ENCODE data around the gene PGAP6.
A peak's percentile ranks its signal among the peaks of the same experiment; 100 is the strongest.
"Not testable (repeated sequence)": the region's sequence is repeated elsewhere in the genome, so short reads cannot be mapped to it uniquely, and the experiment has no call there.

PGAP6 gene

GRCh38 chr16:392450-393030 is 10.8 kb upstream of the PGAP6 start:
- no peak for DNase-seq (ENCODE audit: low read depth, low spot score)
- Histone ChIP-seq H3K27me3 (ENCODE audit: insufficient read depth, insufficient read length) (no peaks in the 10 kb centered on the region), H3K9ac (ENCODE audit: insufficient read length, low read depth) (no peak overlapping the region), H3K4me1 (ENCODE audit: insufficient read depth, insufficient read length) (peaks cover 3% of the 10 kb centered on the region), H3K4me3 (ENCODE audit: insufficient read length, low read depth) (no peak overlapping the region), H3K9me3 (ENCODE audit: insufficient read depth, low read length) (peaks cover 9% of the 10 kb centered on the region; the same call in 1 of the 2 replicates), H3K36me3 (ENCODE audit: insufficient read depth, insufficient read length, low read length) (no peaks in the 10 kb centered on the region)
- TF ChIP-seq ZNF274 (IDR thresholded peaks at IDR 0.05; ENCODE audit: low read depth, low read length) (no peak), YY1 (IDR thresholded peaks at IDR 0.05; ENCODE audit: insufficient read depth, insufficient read length) (no peak), SUZ12 (IDR thresholded peaks at IDR 0.05; ENCODE audit: extremely low read depth, insufficient read depth, insufficient read length) (no peak)

- Histone ChIP-seq H3K36me3 (ENCODE audit: insufficient read depth, insufficient read length, low read length) (no peaks in the 10 kb centered on the region), H3K27me3 (ENCODE audit: insufficient read depth, insufficient read length) (no peaks in the 10 kb centered on the region), H3K4me3 (ENCODE audit: insufficient read length, low read depth) (no peak overlapping the region), H3K9ac (ENCODE audit: insufficient read length, low read depth) (no peak overlapping the region), H3K4me1 (ENCODE audit: insufficient read depth, insufficient read length) (peaks cover 4% of the 10 kb centered on the region), H3K9me3 (ENCODE audit: insufficient read depth, low read length) (peaks cover 9% of the 10 kb centered on the region; the same call in 1 of the 2 replicates)
- no peak for TF ChIP-seq SUZ12 (IDR thresholded peaks at IDR 0.05; ENCODE audit: extremely low read depth, insufficient read depth, insufficient read length)
- no peak for TF ChIP-seq YY1 (IDR thresholded peaks at IDR 0.05; ENCODE audit: insufficient read depth, insufficient read length)
- no peak for TF ChIP-seq ZNF274 (IDR thresholded peaks at IDR 0.05; ENCODE audit: low read depth, low read length)
- peak; percentile 80 for DNase-seq (ENCODE audit: low read depth, low spot score)
Observed at GRCh38 chr16:391885-392335, 10.1 kb upstream of the PGAP6 start.

- H3K27me3 ChIP-seq (ENCODE audit: insufficient read depth, insufficient read length): no peaks in the 10 kb centered on the region
- no peak for TF ChIP-seq ZNF274 (IDR thresholded peaks at IDR 0.05; ENCODE audit: low read depth, low read length)
- TF ChIP-seq SUZ12 (IDR thresholded peaks at IDR 0.05; ENCODE audit: extremely low read depth, insufficient read depth, insufficient read length): no peak
- no peak for TF ChIP-seq YY1 (IDR thresholded peaks at IDR 0.05; ENCODE audit: insufficient read depth, insufficient read length)
- no peak overlapping the region for H3K4me3 ChIP-seq (ENCODE audit: insufficient read length, low read depth)
- peak overlapping the region; percentile 29 for H3K9ac ChIP-seq (ENCODE audit: insufficient read length, low read depth)
- H3K9me3 ChIP-seq (ENCODE audit: insufficient read depth, low read length): peaks cover 9% of the 10 kb centered on the region; the same call in 1 of the 2 replicates
- H3K36me3 ChIP-seq (ENCODE audit: insufficient read depth, insufficient read length, low read length): no peaks in the 10 kb centered on the region
- DNase-seq (ENCODE audit: low read depth, low spot score): no peak
- peaks cover 6% of the 10 kb centered on the region for H3K4me1 ChIP-seq (ENCODE audit: insufficient read depth, insufficient read length)
Observed at GRCh38 chr16:389352-389751, 7.6 kb upstream of the PGAP6 start.

- H3K9me3 ChIP-seq (ENCODE audit: insufficient read depth, low read length); DNase-seq (ENCODE audit: low read depth, low spot score); H3K27me3 ChIP-seq (ENCODE audit: insufficient read depth, insufficient read length); H3K9ac ChIP-seq (ENCODE audit: insufficient read length, low read depth); H3K36me3 ChIP-seq (ENCODE audit: insufficient read depth, insufficient read length, low read length); H3K4me3 ChIP-seq (ENCODE audit: insufficient read length, low read depth): not testable (repeated sequence)
- peaks cover 14% of the 10 kb centered on the region for H3K4me1 ChIP-seq (ENCODE audit: insufficient read depth, insufficient read length)
Observed at GRCh38 chr16:387761-388666, 6.2 kb upstream of the PGAP6 start.

- no peak for TF ChIP-seq SUZ12 (IDR thresholded peaks at IDR 0.05; ENCODE audit: extremely low read depth, insufficient read depth, insufficient read length)
- TF ChIP-seq YY1 (IDR thresholded peaks at IDR 0.05; ENCODE audit: insufficient read depth, insufficient read length): no peak
- TF ChIP-seq ZNF274 (IDR thresholded peaks at IDR 0.05; ENCODE audit: low read depth, low read length): no peak
- H3K9me3 ChIP-seq (ENCODE audit: insufficient read depth, low read length): peaks cover under 1% of the 10 kb centered on the region; the same call in 1 of the 2 replicates
- H3K4me3 ChIP-seq (ENCODE audit: insufficient read length, low read depth): no peak overlapping the region
- no peaks in the 10 kb centered on the region for H3K36me3 ChIP-seq (ENCODE audit: insufficient read depth, insufficient read length, low read length)
- no peaks in the 10 kb centered on the region for H3K27me3 ChIP-seq (ENCODE audit: insufficient read depth, insufficient read length)
- H3K4me1 ChIP-seq (ENCODE audit: insufficient read depth, insufficient read length): peaks cover 15% of the 10 kb centered on the region
- no peak overlapping the region for H3K9ac ChIP-seq (ENCODE audit: insufficient read length, low read depth)
- DNase-seq (ENCODE audit: low read depth, low spot score): no peak
Observed at GRCh38 chr16:386641-387156, 4.9 kb upstream of the PGAP6 start.

- H3K9ac ChIP-seq (ENCODE audit: insufficient read length, low read depth): peak overlapping the region; percentile 75
- TF ChIP-seq SUZ12 (IDR thresholded peaks at IDR 0.05; ENCODE audit: extremely low read depth, insufficient read depth, insufficient read length) (no peak), YY1 (IDR thresholded peaks at IDR 0.05; ENCODE audit: insufficient read depth, insufficient read length) (no peak), ZNF274 (IDR thresholded peaks at IDR 0.05; ENCODE audit: low read depth, low read length) (no peak)
- H3K27me3 ChIP-seq (ENCODE audit: insufficient read depth, insufficient read length): no peaks in the 10 kb centered on the region
- H3K4me3 ChIP-seq (ENCODE audit: insufficient read length, low read depth): peak overlapping the region; percentile 22
- H3K9me3 ChIP-seq (ENCODE audit: insufficient read depth, low read length): no peaks in the 10 kb centered on the region
- no peak for DNase-seq (ENCODE audit: low read depth, low spot score)
- peaks cover 5% of the 10 kb centered on the region for H3K36me3 ChIP-seq (ENCODE audit: insufficient read depth, insufficient read length, low read length)
- peaks cover 29% of the 10 kb centered on the region for H3K4me1 ChIP-seq (ENCODE audit: insufficient read depth, insufficient read length)
Observed at GRCh38 chr16:383326-384051, 1.7 kb upstream of the PGAP6 start.
